ENCODE data around the gene LRWD1.

DNA sequence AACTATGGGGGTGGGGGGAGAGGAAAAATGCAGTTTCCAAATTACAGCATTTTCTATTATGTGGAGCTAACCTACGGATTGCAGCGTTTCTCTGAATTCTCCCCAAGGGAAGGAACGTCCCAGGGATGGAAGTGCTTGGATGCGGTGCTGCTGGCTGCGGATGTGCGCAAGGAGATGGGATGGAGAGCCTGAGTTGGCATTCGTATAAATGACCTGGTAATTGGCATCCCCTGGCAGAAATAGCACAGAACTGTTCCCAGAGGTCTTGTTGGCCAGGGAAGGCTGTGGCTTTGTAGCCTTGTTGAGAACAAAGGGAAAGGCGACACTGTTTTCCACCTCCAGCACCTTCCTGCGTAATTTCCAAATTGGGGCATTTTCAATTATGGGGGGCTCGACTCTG is 28.7 kb upstream of the LRWD1 start:
- TF ChIP-seq CTCF (CRISPR knock-in tag; IDR thresholded peaks at IDR 0.05), result no peak
- TF ChIP-seq ESRRA (CRISPR knock-in tag; IDR thresholded peaks at IDR 0.05; ENCODE audit: low read depth), result no peak
- no peak for TF ChIP-seq ZBTB3 (CRISPR knock-in tag; IDR thresholded peaks at IDR 0.05; ENCODE audit: borderline replicate concordance, low read depth)
- no peak for TF ChIP-seq NR1H2 (CRISPR knock-in tag; IDR thresholded peaks at IDR 0.05; ENCODE audit: borderline replicate concordance, low read depth)
- no peak for TF ChIP-seq POLR2A (IDR thresholded peaks at IDR 0.05; ENCODE audit: insufficient read depth in 1 of 2, low read depth in 2 of 2, low read length in 2 of 2)
- TF ChIP-seq ZBTB25 (CRISPR knock-in tag; IDR thresholded peaks at IDR 0.05), result no peak
